Adrenal gland (tissue), 5 donors: ENCODE results near the gene ARAP3.

Experiments
- CTCF ChIP-seq, 6 experiments: fragments of 450-650 bp in 4 of 6; fragments of 200-600 bp in 2 of 6; sonication (generic) in 1 of 6; IDR thresholded peaks; 1 replicate in 5 of 6; 2 replicates in 1 of 6; pipeline versions ENCODE4 v1.5.1 to v1.8.0; 2016 to 2021; ENCODE audit warnings: antibody characterized with exemption in 6 of 6, mild to moderate bottlenecking in 2 of 6, moderate library complexity in 1 of 6
- POLR2A ChIP-seq, 2 donors: fragments of 450-650 bp; IDR thresholded peaks; one replicate each; pipeline ENCODE4 v1.6.1; 2017; ENCODE audit warnings: antibody characterized with exemption in 2 of 2, mild to moderate bottlenecking in 2 of 2, moderate library complexity in 1 of 2
- donor health status: DM: no; HTN: no; CAD: no.

GRCh38 chr5:141662028-141662427, 20.0 kb downstream of the ARAP3 start:
- TF ChIP-seq CTCF (IDR thresholded peaks at IDR 0.05) (no peak), POLR2A (IDR thresholded peaks at IDR 0.05) (no peak)
